Measurements from ENCODE around the gene PTGFR. TPM values are rescaled to one million over a fixed set of nuclear protein-coding genes. Genes with fewer than 3 reads are reported as not detected.
A peak's percentile ranks its signal among the peaks of the same experiment; 100 is the strongest.

The PTGFR gene
- total and polyA plus RNA-seq, 4 donors, result 0.36 to 44.3 (median 3.9) TPM; not detected in 1

- Histone ChIP-seq H3K27ac (ENCODE audit: low read depth in 1 of 2, low read length in 2 of 2) (no peak overlapping the region), H3K4me3 (ENCODE audit: low read length in 2 of 2) (no peak overlapping the region), H3K36me3 (ENCODE audit: control insufficient read depth in 1 of 2, insufficient read depth in 2 of 2, low read length in 1 of 2) (no peaks in the 10 kb centered on the region), H3K4me1 (ENCODE audit: control insufficient read depth in 1 of 2, insufficient read depth in 2 of 2, low read length in 2 of 2) (no peaks in the 10 kb centered on the region), H3K27me3 (ENCODE audit: control insufficient read depth in 1 of 2, insufficient read depth in 2 of 2, low read length in 1 of 2) (no peaks in the 10 kb centered on the region), H3K9me3 (ENCODE audit: control insufficient read depth, low read length) (no peaks in the 10 kb centered on the region)
- WGBS, 2 donors, result 75 to 79% methylated on average over 2 of the region's 2 CpGs
- ATAC-seq (ENCODE audit: low FRiP score), result no peak
- intact Hi-C loops (cut with DNase I), result no loop called here
- DNase-seq, result no peak
Observed at GRCh38 chr1:78472851-78473496, 17.8 kb upstream of the PTGFR start.

- no peaks in the 10 kb centered on the region for H3K9me3 ChIP-seq (ENCODE audit: control insufficient read depth, low read length)
- H3K4me1 ChIP-seq (ENCODE audit: control insufficient read depth in 1 of 2, insufficient read depth in 2 of 2, low read length in 2 of 2), result no peaks in the 10 kb centered on the region
- H3K36me3 ChIP-seq (ENCODE audit: control insufficient read depth in 1 of 2, insufficient read depth in 2 of 2, low read length in 1 of 2), result no peaks in the 10 kb centered on the region
- intact Hi-C loops (cut with DNase I), result no loop called here
- ATAC-seq (ENCODE audit: low FRiP score), result no peak
- H3K27ac ChIP-seq (ENCODE audit: low read depth in 1 of 2, low read length in 2 of 2), result no peak overlapping the region
- no peak overlapping the region for H3K4me3 ChIP-seq (ENCODE audit: low read length in 2 of 2)
- DNase-seq, result no peak
- H3K27me3 ChIP-seq (ENCODE audit: control insufficient read depth in 1 of 2, insufficient read depth in 2 of 2, low read length in 1 of 2), result no peaks in the 10 kb centered on the region
Observed at GRCh38 chr1:78474092-78474491, 16.7 kb upstream of the PTGFR start.

GRCh38 chr1:78475888-78476610 lies 14.7 kb upstream of the PTGFR start:
- Histone ChIP-seq H3K27ac (ENCODE audit: low read depth in 1 of 2, low read length in 2 of 2) (no peak overlapping the region), H3K36me3 (ENCODE audit: control insufficient read depth in 1 of 2, insufficient read depth in 2 of 2, low read length in 1 of 2) (no peaks in the 10 kb centered on the region), H3K4me1 (ENCODE audit: control insufficient read depth in 1 of 2, insufficient read depth in 2 of 2, low read length in 2 of 2) (no peaks in the 10 kb centered on the region), H3K27me3 (ENCODE audit: control insufficient read depth in 1 of 2, insufficient read depth in 2 of 2, low read length in 1 of 2) (no peaks in the 10 kb centered on the region), H3K9me3 (ENCODE audit: control insufficient read depth, low read length) (no peaks in the 10 kb centered on the region), H3K4me3 (ENCODE audit: low read length in 2 of 2) (no peak overlapping the region)
- WGBS, 2 donors, result 55 to 67% methylated on average over 4 of the region's 4 CpGs
- intact Hi-C loops (cut with DNase I), result no loop called here
- ATAC-seq (ENCODE audit: low FRiP score) (no peak), DNase-seq (no peak)

- DNase-seq (peak in 1 of 2 donors; percentile 54), ATAC-seq (ENCODE audit: low FRiP score) (no peak)
- Histone ChIP-seq H3K27me3 (ENCODE audit: control insufficient read depth in 1 of 2, insufficient read depth in 2 of 2, low read length in 1 of 2) (no peaks in the 10 kb centered on the region), H3K4me3 (ENCODE audit: low read length in 2 of 2) (no peak overlapping the region), H3K27ac (ENCODE audit: low read depth in 1 of 2, low read length in 2 of 2) (no peak overlapping the region), H3K4me1 (ENCODE audit: control insufficient read depth in 1 of 2, insufficient read depth in 2 of 2, low read length in 2 of 2) (no peaks in the 10 kb centered on the region), H3K9me3 (ENCODE audit: control insufficient read depth, low read length) (no peaks in the 10 kb centered on the region), H3K36me3 (ENCODE audit: control insufficient read depth in 1 of 2, insufficient read depth in 2 of 2, low read length in 1 of 2) (no peaks in the 10 kb centered on the region)
- intact Hi-C loops (cut with DNase I), result no loop called here
- 33 to 37% methylated on average over 6 of the region's 6 CpGs for WGBS, 2 donors
Observed at GRCh38 chr1:78483903-78484302, 6.9 kb upstream of the PTGFR start.

- intact Hi-C loops (cut with DNase I), result no loop called here
- peak; percentile 55 to 78 for DNase-seq
- Histone ChIP-seq H3K9me3 (ENCODE audit: control insufficient read depth, low read length) (no peaks in the 10 kb centered on the region), H3K27me3 (ENCODE audit: control insufficient read depth in 1 of 2, insufficient read depth in 2 of 2, low read length in 1 of 2) (no peaks in the 10 kb centered on the region), H3K36me3 (ENCODE audit: control insufficient read depth in 1 of 2, insufficient read depth in 2 of 2, low read length in 1 of 2) (no peaks in the 10 kb centered on the region), H3K4me1 (ENCODE audit: control insufficient read depth in 1 of 2, insufficient read depth in 2 of 2, low read length in 2 of 2) (no peaks in the 10 kb centered on the region), H3K27ac (ENCODE audit: low read depth in 1 of 2, low read length in 2 of 2) (no peak overlapping the region), H3K4me3 (ENCODE audit: low read length in 2 of 2) (peak overlapping the region in 1 of 2 donors; percentile 25)
- 2% methylated on average over 37 of the region's 37 CpGs for WGBS, 2 donors
- ATAC-seq (ENCODE audit: low FRiP score), result peak; percentile 74
Observed at GRCh38 chr1:78491451-78492071, 787 bp downstream of the PTGFR start.

GRCh38 chr1:78492386-78492950 lies 1.7 kb downstream of the PTGFR start:
- DNase-seq (no peak), ATAC-seq (ENCODE audit: low FRiP score) (peak; percentile 58)
- no peak overlapping the region for H3K27ac ChIP-seq (ENCODE audit: low read depth in 1 of 2, low read length in 2 of 2)
- WGBS, 2 donors, result 86% methylated on average over 12 of the region's 12 CpGs
- intact Hi-C loops (cut with DNase I), result no loop called here
- H3K27me3 ChIP-seq (ENCODE audit: control insufficient read depth in 1 of 2, insufficient read depth in 2 of 2, low read length in 1 of 2), result no peaks in the 10 kb centered on the region
- no peaks in the 10 kb centered on the region for H3K36me3 ChIP-seq (ENCODE audit: control insufficient read depth in 1 of 2, insufficient read depth in 2 of 2, low read length in 1 of 2)
- no peaks in the 10 kb centered on the region for H3K4me1 ChIP-seq (ENCODE audit: control insufficient read depth in 1 of 2, insufficient read depth in 2 of 2, low read length in 2 of 2)
- H3K4me3 ChIP-seq (ENCODE audit: low read length in 2 of 2), result no peak overlapping the region
- H3K9me3 ChIP-seq (ENCODE audit: control insufficient read depth, low read length), result no peaks in the 10 kb centered on the region

GRCh38 chr1:78493451-78493850 lies 2.7 kb downstream of the PTGFR start:
- ATAC-seq (ENCODE audit: low FRiP score) (no peak), DNase-seq (no peak)
- intact Hi-C loops (cut with DNase I), result no loop called here
- WGBS, 2 donors, result 78 to 84% methylated on average over 1 of the region's 1 CpG
- H3K27ac ChIP-seq (ENCODE audit: low read depth in 1 of 2, low read length in 2 of 2), result no peak overlapping the region
- H3K27me3 ChIP-seq (ENCODE audit: control insufficient read depth in 1 of 2, insufficient read depth in 2 of 2, low read length in 1 of 2), result no peaks in the 10 kb centered on the region
- no peaks in the 10 kb centered on the region for H3K36me3 ChIP-seq (ENCODE audit: control insufficient read depth in 1 of 2, insufficient read depth in 2 of 2, low read length in 1 of 2)
- no peak overlapping the region for H3K4me3 ChIP-seq (ENCODE audit: low read length in 2 of 2)
- H3K4me1 ChIP-seq (ENCODE audit: control insufficient read depth in 1 of 2, insufficient read depth in 2 of 2, low read length in 2 of 2), result no peaks in the 10 kb centered on the region
- no peaks in the 10 kb centered on the region for H3K9me3 ChIP-seq (ENCODE audit: control insufficient read depth, low read length)

- Histone ChIP-seq H3K4me3 (ENCODE audit: low read length in 2 of 2) (no peak overlapping the region), H3K9me3 (ENCODE audit: control insufficient read depth, low read length) (no peaks in the 10 kb centered on the region), H3K27ac (ENCODE audit: low read depth in 1 of 2, low read length in 2 of 2) (no peak overlapping the region), H3K36me3 (ENCODE audit: control insufficient read depth in 1 of 2, insufficient read depth in 2 of 2, low read length in 1 of 2) (no peaks in the 10 kb centered on the region), H3K27me3 (ENCODE audit: control insufficient read depth in 1 of 2, insufficient read depth in 2 of 2, low read length in 1 of 2) (no peaks in the 10 kb centered on the region), H3K4me1 (ENCODE audit: control insufficient read depth in 1 of 2, insufficient read depth in 2 of 2, low read length in 2 of 2) (no peaks in the 10 kb centered on the region)
- 79 to 81% methylated on average over 4 of the region's 4 CpGs for WGBS, 2 donors
- DNase-seq, result no peak
- no peak for ATAC-seq (ENCODE audit: low FRiP score)
- intact Hi-C loops (cut with DNase I), result no loop called here
Observed at GRCh38 chr1:78497201-78497600, 6.4 kb downstream of the PTGFR start.
